ENCODE data around the gene GRN. TPM values are rescaled to one million over a fixed set of nuclear protein-coding genes. Genes with fewer than 3 reads are reported as not detected.
A peak's percentile ranks its signal among the peaks of the same experiment; 100 is the strongest.

Gene GRN
- total and polyA plus RNA-seq, 2 of the 13 experiments (the other 11 are each of a cell fraction or from before 2014, with no cell fraction given), result 86.6 to 143 TPM

- TF ChIP-seq ZNF83 (CRISPR knock-in tag; IDR thresholded peaks at IDR 0.05; ENCODE audit: borderline replicate concordance) (0 out of 2 replicates have a peak, but pooled peaks have one; percentile 27), ZKSCAN5 (CRISPR knock-in tag; IDR thresholded peaks at IDR 0.05) (0 out of 2 replicates have a peak, but pooled peaks have one; percentile 16), ZNF224 (CRISPR knock-in tag; IDR thresholded peaks at IDR 0.05) (no peak), AKAP8 (CRISPR knock-in tag; IDR thresholded peaks at IDR 0.05) (peak; percentile 17; the same call in 1 of the 2 replicates), CHD2 (IDR thresholded peaks at IDR 0.05; ENCODE audit: low read depth, low read length) (no peak), ZNF335 (CRISPR knock-in tag; IDR thresholded peaks at IDR 0.05) (no peak), RFXAP (CRISPR knock-in tag; IDR thresholded peaks at IDR 0.05; ENCODE audit: borderline replicate concordance) (0 out of 2 replicates have a peak, but pooled peaks have one; percentile 5), GMEB1 (CRISPR knock-in tag; IDR thresholded peaks at IDR 0.05; ENCODE audit: borderline replicate concordance) (peak; percentile 7; the same call in 1 of the 2 replicates), RELA (CRISPR knock-in tag; IDR thresholded peaks at IDR 0.05) (peak; percentile 17; the same call in 1 of the 2 replicates), XBP1 (CRISPR knock-in tag; IDR thresholded peaks at IDR 0.05) (no peak), E2F2 (CRISPR knock-in tag; IDR thresholded peaks at IDR 0.05; ENCODE audit: borderline replicate concordance) (no peak), PCBP2 (optimal IDR thresholded peaks at IDR 0.05; ENCODE audit: low read depth, low read length, poor library complexity, severe bottlenecking) (no peak), ZNF776 (CRISPR knock-in tag; IDR thresholded peaks at IDR 0.05) (0 out of 2 replicates have a peak, but pooled peaks have one; percentile 17), NCOA2 (CRISPR knock-in tag; IDR thresholded peaks at IDR 0.05) (no peak), TCF12 (IDR thresholded peaks at IDR 0.05) (no peak), TCF12 (CRISPR knock-in tag; IDR thresholded peaks at IDR 0.05) (peak; percentile 33; the same call in 1 of the 2 replicates), PATZ1 (CRISPR knock-in tag; IDR thresholded peaks at IDR 0.05) (peak; percentile 58), ZFP91 (CRISPR knock-in tag; IDR thresholded peaks at IDR 0.05; ENCODE audit: borderline replicate concordance) (peak; percentile 52; the same call in 1 of the 2 replicates), ATF6 (CRISPR knock-in tag; conservative IDR thresholded peaks at IDR 0.05) (no peak), SP2 (CRISPR knock-in tag; IDR thresholded peaks at IDR 0.05) (peak; percentile 47; the same call in 1 of the 2 replicates), ZNF746 (CRISPR knock-in tag; IDR thresholded peaks at IDR 0.05) (peak; percentile 54; the same call in 1 of the 2 replicates), ZSCAN30 (CRISPR knock-in tag; IDR thresholded peaks at IDR 0.05) (no peak)
Observed at GRCh38 chr17:44324092-44324570, 21.0 kb upstream of the GRN start (continued).
